ENCODE results near the gene KCND2.
A peak's percentile ranks its signal among the peaks of the same experiment; 100 is the strongest.

KCND2 gene

GRCh38 chr7:120703585-120704240 is 430.7 kb downstream of the KCND2 start:
- no peak for DNase-seq (ENCODE audit: low spot score)

- DNase-seq (ENCODE audit: low spot score) = no peak
Measured at GRCh38 chr7:120709252-120709971, 436.4 kb downstream of the KCND2 start.

GRCh38 chr7:120709972-120710320 is 437.0 kb downstream of the KCND2 start:
- no peak for DNase-seq (ENCODE audit: low spot score)

GRCh38 chr7:120714945-120715344 is 442.0 kb downstream of the KCND2 start:
- no peak for DNase-seq (ENCODE audit: low spot score)

- no peak for DNase-seq (ENCODE audit: low spot score)
Measured at GRCh38 chr7:120716307-120716706, 443.3 kb downstream of the KCND2 start.

GRCh38 chr7:120717166-120717565 is 444.2 kb downstream of the KCND2 start:
- DNase-seq (ENCODE audit: low spot score) = no peak

- DNase-seq (ENCODE audit: low spot score) = no peak
Measured at GRCh38 chr7:120718361-120718760, 445.4 kb downstream of the KCND2 start.

- DNase-seq (ENCODE audit: low spot score) = no peak
Measured at GRCh38 chr7:120720317-120720716, 447.3 kb downstream of the KCND2 start.

- peak; percentile 8 for DNase-seq (ENCODE audit: low spot score)
Measured at GRCh38 chr7:120723465-120724385, 450.8 kb downstream of the KCND2 start.

GRCh38 chr7:120724448-120724847 is 451.5 kb downstream of the KCND2 start:
- DNase-seq (ENCODE audit: low spot score) = no peak

GRCh38 chr7:120724955-120725354 is 452.0 kb downstream of the KCND2 start:
- no peak for DNase-seq (ENCODE audit: low spot score)

- peak; percentile 6 for DNase-seq (ENCODE audit: low spot score)
Measured at GRCh38 chr7:120725376-120726039, 452.5 kb downstream of the KCND2 start.

GRCh38 chr7:120729245-120729644 is 456.3 kb downstream of the KCND2 start:
- DNase-seq (ENCODE audit: low spot score) = no peak

GRCh38 chr7:120731271-120731670 is 458.3 kb downstream of the KCND2 start:
- no peak for DNase-seq (ENCODE audit: low spot score)

GRCh38 chr7:120732256-120732655 is 459.3 kb downstream of the KCND2 start:
- no peak for DNase-seq (ENCODE audit: low spot score)

- DNase-seq (ENCODE audit: low spot score) = no peak
Measured at GRCh38 chr7:120733143-120733542, 460.2 kb downstream of the KCND2 start.

- no peak for DNase-seq (ENCODE audit: low spot score)
Measured at GRCh38 chr7:120733835-120734234, 460.9 kb downstream of the KCND2 start.

- DNase-seq (ENCODE audit: low spot score) = no peak
Measured at GRCh38 chr7:120735791-120736190, 462.8 kb downstream of the KCND2 start.

GRCh38 chr7:120738816-120739215 is 465.8 kb downstream of the KCND2 start:
- no peak for DNase-seq (ENCODE audit: low spot score)

- no peak for DNase-seq (ENCODE audit: low spot score)
Measured at GRCh38 chr7:120740348-120740747, 467.4 kb downstream of the KCND2 start.

- DNase-seq (ENCODE audit: low spot score) = no peak
Measured at GRCh38 chr7:120741371-120742042, 468.5 kb downstream of the KCND2 start.

- no peak for DNase-seq (ENCODE audit: low spot score)
Measured at GRCh38 chr7:120742372-120742771, 469.4 kb downstream of the KCND2 start.

Data from HuH-7 (cell line).